ENCODE measurements around the gene MEGF8. TPM values are rescaled to one million over a fixed set of nuclear protein-coding genes. Genes with fewer than 3 reads are reported as not detected.

MEGF8 gene
- total and polyA plus RNA-seq, 2 of the 8 experiments (the other 6 are each of a cell fraction or from before 2014, with no cell fraction given): 13.0 to 23.7 TPM

GRCh38 chr19:42353341-42354015, 28.0 kb downstream of the MEGF8 start:
- CTCF ChIA-PET (ENCODE audit: partially characterized antibody): interaction anchor here (1.0 to 3.8 kb wide), 6 partner anchors 9 to 88 kb away, joined by 3 to 36 read pairs (median 4); no protein-coding TSS in a partner anchor
- no peak overlapping the region for H4K8ac ChIP-seq (ENCODE audit: extremely low read depth, insufficient read depth, low read length)

More at GRCh38 chr19:42353341-42354015, 28.0 kb downstream of the MEGF8 start:
- Histone ChIP-seq H3K9ac (replicated peaks in 1 of 4; ENCODE audit: extremely low read depth in 1 of 4, low read depth in 3 of 4, low read length in 3 of 4) (no peak overlapping the region), H4K5ac (ENCODE audit: insufficient read length, low read depth, low read length) (no peak overlapping the region), H3K4ac (replicated peaks; ENCODE audit: insufficient read length, low read depth, low read length) (no peak overlapping the region), H3K23me2 (ENCODE audit: low read depth, low read length) (no peaks in the 10 kb centered on the region), H3K27me3 (replicated peaks in 1 of 4; ENCODE audit: control insufficient read depth in 3 of 4, extremely low read depth in 1 of 4, insufficient read depth in 3 of 4, low read length in 3 of 4) (no peaks in the 10 kb centered on the region), H3K56ac (replicated peaks; ENCODE audit: insufficient read length, low read depth, low read length) (no peak overlapping the region), H2BK120ac (replicated peaks; ENCODE audit: low read depth, low read length) (no peak overlapping the region), H3K79me2 (ENCODE audit: control insufficient read depth in 1 of 2, insufficient read depth in 2 of 2, low read length in 2 of 2) (no peaks in the 10 kb centered on the region), H2AK5ac (ENCODE audit: low read depth, low read length) (no peak overlapping the region), H2BK15ac (ENCODE audit: low read length) (no peak overlapping the region), H2AFZ (ENCODE audit: low read length) (no peak overlapping the region), H3K14ac (ENCODE audit: insufficient read length) (no peak overlapping the region), H4K91ac (replicated peaks; ENCODE audit: insufficient read length, low read length) (no peak overlapping the region), H2BK12ac (ENCODE audit: low read depth, low read length) (no peak overlapping the region), H3K18ac (ENCODE audit: extremely low read depth, low read length) (no peak overlapping the region), H3K4me2 (ENCODE audit: insufficient read depth in 1 of 2, low read depth in 2 of 2, low read length in 2 of 2) (no peak overlapping the region), H3K79me1 (ENCODE audit: low read depth, low read length) (no peaks in the 10 kb centered on the region), H4K20me1 (replicated peaks in 1 of 2; ENCODE audit: control insufficient read depth in 1 of 2, insufficient read depth in 2 of 2, low read length in 2 of 2) (peaks cover 1 to 2% of the 10 kb centered on the region in 2 experiments), H3K4me3 (ENCODE audit: extremely low read depth in 1 of 4, insufficient read depth in 2 of 4, low read depth in 3 of 4, low read length in 4 of 4) (no peak overlapping the region), H2BK5ac (ENCODE audit: low read depth, low read length) (no peak overlapping the region), H3K9me3 (ENCODE audit: insufficient read depth in 2 of 2, low read depth in 1 of 2, low read length in 1 of 2) (no peaks in the 10 kb centered on the region), H3K23ac (ENCODE audit: insufficient read length) (no peak overlapping the region), H3K36me3 (ENCODE audit: control insufficient read depth in 2 of 4, insufficient read depth in 4 of 4, low read length in 3 of 4) (peaks cover 0 to 7% (median 3%) of the 10 kb centered on the region in 4 experiments; a peak in 4 of 8 replicates), H2BK20ac (ENCODE audit: low read length) (no peak overlapping the region), H3K27ac (ENCODE audit: low read depth, low read length) (no peak overlapping the region), H3K4me1 (replicated peaks in 1 of 4; ENCODE audit: control insufficient read depth in 3 of 4, insufficient read depth in 4 of 4, low read length in 3 of 4) (no peaks in the 10 kb centered on the region; a peak in 1 of 7 replicates)
- POLR2A ChIA-PET (ENCODE audit: partially characterized antibody): interaction anchor here (1.7 to 1.9 kb wide), 2 partner anchors 9 to 15 kb away, joined by 4 to 5 read pairs; no protein-coding TSS in a partner anchor
- no peak for TF ChIP-seq MAX (IDR thresholded peaks at IDR 0.05)
- no peak for FAIRE-seq
- DNase-seq (ENCODE audit: low read depth in 1 of 2, low spot score in 2 of 2): no peak
- WGBS, 2 experiments (ENCODE audit: extremely low coverage in 1 of 2, insufficient coverage in 1 of 2, insufficient read length in 1 of 2, insufficient replicate concordance in 2 of 2, low coverage in 1 of 2, low lambda C conversion rate in 2 of 2, missing lambda C conversion rate in 1 of 2): 94% methylated on average over 24 of the region's 29 CpGs; no CpG with 5 or more reads in 1 of the 2 experiments
